HG02973 (cell line): Measurements from ENCODE around the gene DCDC1.

ENCODE experiments used
- ATAC-seq: cut with Tn5 transposase; IDR thresholded peaks from one replicate; pipeline ENCODE4 v1.9.1; 2021; ENCODE audit warnings: moderate library complexity; ENCODE audit not compliant: unreplicated experiment

The DCDC1 gene

DNA sequence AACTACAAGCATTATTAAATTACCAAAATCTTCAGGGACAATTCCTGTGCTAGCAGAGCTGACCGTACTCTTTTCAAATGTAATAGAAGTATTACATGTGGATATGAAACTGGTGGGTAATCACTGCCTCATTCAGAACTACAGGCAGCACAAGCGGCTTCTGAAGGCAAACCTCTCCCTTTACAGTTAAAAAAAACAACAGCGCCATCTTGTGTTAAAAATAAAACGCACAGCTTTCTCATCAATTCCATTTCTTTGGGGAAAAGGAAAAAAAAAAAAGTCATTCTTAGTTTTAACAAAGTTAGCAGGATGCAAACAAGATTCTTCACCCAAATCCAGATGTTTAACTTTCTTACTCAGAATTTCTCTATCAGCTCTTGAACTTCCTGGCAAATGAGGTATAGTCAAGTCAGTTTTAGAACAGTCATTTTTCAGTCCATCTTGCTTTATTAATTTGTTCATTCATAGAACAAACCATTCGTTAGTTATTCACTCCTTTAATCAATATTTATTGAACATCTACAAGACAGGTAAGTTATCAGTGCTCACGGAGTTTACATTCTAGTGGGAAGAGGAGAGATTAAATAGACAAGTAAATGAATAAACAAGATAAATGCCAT lies 451.6 kb downstream of the DCDC1 start:
- no peak for ATAC-seq

DNA sequence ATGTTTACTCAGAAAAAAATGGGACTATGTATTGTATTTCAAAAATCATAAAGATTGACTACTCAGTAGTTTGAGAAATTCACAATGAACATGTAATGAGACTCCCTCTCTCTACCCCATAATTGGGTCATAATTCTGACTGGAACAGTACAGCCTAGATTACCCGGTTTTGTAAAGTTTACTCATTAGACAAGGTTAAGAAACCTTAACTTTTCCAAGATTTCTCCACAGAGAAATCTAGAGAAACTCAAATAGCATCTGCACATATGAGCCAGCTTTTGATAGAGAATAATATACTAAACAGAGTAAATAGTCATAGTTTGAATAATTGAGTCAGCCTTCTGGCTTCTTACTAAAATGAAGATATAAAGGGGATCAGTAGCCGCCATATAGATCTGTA lies 452.3 kb downstream of the DCDC1 start:
- ATAC-seq: no peak

DNA sequence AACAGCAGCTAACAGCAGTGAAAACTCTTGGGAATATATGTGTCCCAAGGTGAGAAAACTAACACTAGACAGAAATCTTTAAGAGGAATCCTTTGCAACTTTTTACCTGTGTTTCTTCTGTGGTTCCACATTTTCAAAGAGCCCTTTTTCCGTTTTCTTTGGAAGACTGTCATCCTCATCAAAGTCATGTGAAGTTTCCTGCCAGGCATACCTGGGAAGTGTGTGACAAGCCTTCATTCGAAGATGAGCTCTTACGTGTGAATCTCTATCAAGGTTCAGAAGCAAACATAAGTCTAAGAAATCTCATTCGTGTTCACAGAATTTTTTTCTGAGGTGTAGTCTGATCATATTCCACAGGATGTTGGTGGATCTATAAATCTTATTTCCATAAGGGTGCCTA lies 452.8 kb downstream of the DCDC1 start:
- ATAC-seq: no peak

DNA sequence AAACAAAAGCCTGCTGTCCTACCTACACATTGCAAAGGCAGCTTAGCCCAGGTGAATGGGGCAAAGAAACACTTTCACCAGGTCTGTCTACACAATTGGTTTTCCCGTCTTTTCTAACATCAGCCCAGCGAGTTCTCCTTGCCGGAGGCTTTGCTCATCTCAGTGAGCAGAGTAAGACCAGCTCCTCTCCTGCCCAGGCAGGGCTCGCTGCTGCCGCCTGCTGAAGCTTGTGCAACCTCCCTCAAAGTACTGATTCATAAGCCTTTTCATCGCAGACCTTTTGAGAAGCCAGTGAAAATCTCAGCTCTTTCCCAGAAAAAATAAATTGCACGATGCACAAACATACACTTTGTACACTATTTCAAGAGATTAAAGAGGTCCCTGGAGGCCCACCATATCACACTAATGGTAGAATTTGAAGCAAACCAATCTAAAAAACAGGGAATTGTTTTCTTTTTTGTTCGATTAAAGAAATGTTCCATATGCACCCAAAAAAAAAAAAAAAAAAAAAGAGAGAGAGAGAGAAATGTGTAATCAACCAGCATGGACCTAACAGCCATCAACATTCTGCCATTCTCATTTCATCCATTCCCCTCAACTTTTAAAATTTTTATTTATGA lies 455.3 kb downstream of the DCDC1 start:
- ATAC-seq: no peak

DNA sequence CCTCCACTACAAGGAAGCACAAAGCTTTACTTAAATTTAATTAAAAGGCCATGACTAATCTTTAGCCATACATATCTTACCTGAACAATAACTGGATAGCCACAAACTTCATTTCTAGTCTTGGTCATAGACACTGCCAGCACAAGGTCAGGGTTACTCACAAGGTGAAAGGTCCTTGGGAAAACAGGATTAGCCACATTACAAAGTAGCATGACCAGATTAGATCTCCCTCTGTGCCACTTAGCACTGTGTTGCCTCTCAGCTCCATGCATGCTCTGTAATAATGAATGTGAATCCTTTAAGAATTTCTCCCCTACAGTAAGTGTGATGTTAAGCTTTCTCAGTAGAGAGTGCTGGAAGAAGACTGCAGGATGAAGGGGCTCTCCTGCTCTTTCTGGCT lies 458.3 kb downstream of the DCDC1 start:
- no peak for ATAC-seq

DNA sequence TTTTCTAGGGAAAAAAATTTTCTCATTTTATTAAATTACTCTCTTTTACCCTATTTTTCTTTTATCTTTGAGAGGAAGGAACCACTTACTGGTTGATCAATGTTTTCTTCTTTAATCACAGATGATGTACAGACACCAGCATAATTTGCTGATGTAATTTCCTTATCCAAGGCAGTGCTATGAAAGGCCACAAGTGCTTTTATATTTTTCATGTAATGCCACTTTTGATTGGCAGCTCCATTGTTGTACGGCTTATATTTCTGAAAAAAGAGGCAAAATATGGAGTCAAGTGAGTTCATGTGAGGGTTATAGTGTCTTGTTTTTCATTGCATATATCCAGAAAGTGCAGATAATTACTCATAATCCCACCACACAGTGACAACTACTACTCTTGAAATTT lies 460.7 kb downstream of the DCDC1 start:
- ATAC-seq: no peak

DNA sequence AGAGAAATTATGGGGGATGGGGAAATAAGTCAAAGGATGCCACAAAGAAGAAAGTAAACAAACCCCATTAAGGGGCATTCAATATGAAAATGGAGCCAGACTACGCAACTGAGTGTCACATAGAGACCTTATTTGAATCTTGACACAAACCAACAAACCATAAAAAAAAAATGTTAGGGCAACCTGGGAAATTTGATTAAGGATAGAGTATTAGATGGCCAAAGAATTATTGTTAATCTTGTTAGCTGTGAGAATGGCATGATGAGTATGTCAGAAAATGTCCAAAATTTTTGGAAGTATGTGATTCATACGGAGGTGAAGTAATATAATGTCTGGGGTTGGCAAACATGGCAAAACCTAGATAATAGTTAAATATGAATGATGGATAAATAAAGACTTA lies 461.3 kb downstream of the DCDC1 start:
- no peak for ATAC-seq

DNA sequence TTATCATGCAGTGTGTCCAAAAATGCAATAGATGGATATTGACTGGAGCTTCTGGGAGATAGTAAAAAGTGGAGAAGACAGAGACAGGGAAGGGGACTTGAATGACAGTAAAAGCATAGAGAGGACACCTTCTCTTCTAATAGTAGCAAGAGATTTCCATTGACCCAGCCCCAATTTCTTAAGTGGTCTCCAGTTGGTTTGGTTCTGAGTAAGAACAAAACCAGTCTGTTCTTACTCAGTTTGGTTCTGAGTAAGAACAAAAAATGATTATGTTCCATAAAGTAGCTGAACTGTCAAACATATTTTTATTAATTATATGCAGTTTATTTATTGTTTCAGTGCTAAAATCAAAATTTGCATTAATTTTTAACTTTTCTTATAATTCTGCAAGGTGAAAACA lies 466.6 kb downstream of the DCDC1 start:
- ATAC-seq: no peak

DNA sequence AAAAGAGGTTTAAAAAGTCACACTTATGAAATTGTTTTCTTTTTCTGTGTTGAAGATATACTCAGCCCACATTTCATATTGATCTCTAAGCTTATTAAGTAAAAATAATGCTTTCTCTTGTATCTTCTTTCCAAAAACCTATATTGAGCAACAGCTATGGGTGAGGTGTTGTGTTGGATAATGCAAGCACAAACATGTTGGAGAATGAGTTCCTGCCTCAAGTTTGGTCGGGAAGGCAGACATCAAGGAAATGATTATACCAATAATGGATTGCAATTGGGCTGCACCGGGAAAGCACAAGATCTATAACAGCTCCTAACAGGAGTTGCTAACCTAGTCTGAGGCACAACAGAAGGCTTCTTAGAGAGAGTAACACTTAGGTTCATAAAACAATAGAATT lies 474.5 kb downstream of the DCDC1 start:
- ATAC-seq: no peak

DNA sequence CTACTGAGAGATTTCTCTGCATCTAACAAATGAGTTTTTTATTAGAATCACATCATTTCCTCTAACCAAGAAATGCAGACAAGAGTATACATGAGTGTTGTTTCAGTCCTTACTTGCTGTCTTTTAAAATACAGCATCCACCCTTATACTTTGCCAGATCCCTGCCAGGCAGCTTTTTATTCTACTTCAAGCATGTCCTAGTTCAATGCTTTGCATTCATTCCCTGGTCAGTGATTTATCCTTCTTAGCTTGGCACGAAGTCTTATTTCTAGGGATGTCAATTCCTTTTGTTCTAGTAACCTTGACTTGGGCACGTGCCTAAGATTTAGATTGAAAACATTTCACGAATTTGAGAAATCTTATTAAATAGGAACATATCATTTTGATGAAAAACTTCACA lies 476.2 kb downstream of the DCDC1 start:
- no peak for ATAC-seq

DNA sequence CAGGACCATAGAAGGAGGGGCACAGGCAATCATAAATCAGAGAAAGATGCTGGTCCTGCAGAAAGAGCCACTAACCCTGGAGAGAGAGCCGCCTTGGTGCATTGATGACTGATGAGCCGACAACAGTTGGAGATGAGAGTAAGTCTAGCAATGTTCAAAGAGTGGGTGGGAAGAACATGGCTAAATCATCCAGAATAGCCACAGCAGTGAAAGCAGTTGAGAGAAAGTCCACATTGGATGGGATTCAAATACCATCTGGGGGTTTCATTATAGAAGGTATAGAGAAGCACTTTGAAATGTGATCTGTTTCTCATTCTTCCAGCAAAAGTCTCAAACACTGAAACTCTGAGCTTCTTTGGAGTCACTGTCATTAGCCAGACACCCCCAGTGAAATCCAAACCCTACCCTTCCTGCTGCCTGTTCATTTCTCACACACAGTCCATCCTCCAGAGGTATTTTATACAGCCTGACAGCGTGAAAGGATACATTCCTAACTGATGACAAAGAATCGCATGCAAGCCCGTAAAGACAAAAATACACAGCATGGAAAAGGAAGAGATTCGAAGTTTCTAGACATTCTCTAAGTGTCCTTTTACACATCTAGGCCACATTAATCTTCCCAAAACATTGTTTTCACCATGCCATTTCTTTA lies 480.3 kb downstream of the DCDC1 start:
- ATAC-seq: no peak

DNA sequence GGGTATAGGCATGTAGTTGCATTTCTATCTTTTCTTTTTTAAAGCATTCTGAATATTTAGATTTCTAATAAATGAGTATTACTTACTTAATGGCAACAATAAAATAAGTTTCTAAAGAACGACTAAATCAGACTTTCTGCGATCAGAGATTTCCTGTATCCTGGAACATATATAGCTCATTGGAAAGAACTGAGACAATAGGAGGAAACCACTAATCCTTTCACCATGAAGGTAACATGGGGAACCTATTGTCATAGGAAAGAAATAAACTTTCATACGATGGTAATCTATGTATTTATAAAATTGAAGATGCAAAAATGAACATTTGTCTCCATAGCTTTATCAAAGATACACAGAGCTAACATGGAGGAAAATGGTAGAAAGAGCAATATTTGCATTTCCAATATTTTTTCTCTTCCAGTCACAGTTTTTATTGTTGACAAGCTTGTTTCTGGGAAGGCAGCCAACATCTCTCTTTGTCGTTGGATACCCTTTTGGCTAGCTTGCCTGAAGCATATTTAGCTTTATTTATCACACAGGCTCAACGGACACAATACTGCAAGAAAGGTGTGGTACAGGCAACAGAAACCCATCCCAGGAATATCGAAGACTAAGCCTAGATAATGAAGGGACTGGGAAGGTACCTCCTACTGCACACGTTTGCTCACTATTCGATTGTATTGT lies 490.1 kb downstream of the DCDC1 start:
- ATAC-seq: no peak

DNA sequence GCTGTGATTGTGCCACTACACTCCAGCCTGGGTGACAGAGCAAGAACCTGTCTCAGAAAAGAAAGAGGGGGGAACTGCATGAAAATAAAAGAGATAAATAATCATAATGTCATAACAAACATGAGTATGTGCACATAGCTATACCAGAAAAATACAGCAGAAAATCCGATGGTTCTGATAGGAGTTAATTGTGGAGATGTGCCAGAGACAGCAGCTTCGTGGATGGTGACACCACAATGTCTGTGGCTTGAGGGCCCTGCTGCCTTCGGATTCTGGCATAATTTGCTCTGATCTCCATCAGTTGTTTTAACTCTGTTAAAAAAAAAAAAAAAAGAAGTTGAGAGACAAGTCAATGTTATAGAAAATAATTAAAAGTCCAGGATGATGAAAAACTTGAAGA lies 491.1 kb downstream of the DCDC1 start:
- ATAC-seq: no peak

DNA sequence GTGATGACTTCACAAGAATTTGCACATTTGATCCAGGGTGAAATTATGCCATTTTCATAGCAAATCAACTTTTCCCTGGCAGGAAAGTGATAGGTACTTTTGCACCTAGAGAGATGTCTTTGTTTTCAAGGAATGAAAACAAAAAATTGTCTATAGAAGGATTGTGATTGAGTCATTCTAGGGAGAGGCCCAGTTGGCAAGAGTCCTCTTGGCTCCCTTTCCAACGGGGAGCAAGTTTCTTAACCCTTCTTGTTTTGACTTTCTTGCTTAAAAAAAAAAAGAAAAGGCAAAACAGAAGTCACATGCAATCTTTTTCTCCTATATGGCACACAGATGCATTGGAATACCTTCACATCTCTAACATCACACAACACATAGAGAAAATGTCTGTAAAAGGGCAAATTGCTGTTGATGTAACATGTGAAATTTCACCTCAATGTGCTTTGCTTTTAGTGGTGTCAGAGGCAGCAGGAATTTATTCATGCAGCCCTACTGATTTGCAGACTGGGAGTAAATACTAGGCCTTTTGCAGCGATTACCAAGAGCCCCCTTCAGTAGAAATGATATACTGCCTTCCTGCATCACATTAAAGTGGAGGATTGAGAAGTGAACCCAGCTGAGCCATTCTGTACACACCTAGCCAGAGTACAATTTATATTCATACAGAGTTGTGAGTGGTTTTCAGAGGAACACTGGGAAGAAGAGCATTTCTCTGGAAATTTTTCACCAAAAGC lies 492.7 kb downstream of the DCDC1 start:
- no peak for ATAC-seq

DNA sequence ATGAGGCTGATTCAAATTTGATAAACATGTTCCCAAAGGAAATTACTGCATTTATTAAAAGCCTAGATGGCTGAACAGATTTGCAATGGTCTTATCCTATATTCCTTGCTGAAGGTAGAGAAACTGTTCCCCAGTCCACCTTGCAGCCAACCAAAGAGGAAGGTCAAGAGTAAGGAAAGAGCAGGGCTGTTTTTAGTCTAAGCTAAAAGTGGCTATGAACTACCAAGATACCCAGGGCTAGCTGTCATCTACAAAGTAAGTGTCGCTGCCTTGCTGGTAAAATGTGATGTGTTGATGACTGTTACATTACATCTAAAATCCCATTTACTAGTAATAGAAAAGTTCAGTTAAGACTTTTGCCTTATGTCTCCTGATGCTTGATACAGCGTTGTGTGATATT lies 493.3 kb downstream of the DCDC1 start:
- ATAC-seq: no peak

DNA sequence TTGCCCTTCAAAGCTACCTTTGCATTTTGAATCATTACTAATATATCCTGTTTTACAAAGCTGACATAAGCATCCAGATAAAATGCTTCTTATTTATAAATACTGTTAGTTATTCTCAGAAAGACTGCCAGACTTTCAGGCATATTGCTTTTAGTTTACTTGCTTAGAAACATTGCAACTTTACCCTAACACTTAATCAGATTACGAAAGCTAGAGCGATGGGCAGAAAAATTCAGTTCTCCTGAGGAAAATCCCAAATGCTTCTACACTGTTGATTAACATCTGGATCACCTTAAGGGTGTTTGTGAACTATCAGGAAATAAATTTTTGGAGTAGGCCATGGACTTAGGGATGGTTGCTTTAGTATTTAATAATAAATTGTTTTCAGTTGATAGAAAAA lies 493.7 kb downstream of the DCDC1 start:
- ATAC-seq: no peak

DNA sequence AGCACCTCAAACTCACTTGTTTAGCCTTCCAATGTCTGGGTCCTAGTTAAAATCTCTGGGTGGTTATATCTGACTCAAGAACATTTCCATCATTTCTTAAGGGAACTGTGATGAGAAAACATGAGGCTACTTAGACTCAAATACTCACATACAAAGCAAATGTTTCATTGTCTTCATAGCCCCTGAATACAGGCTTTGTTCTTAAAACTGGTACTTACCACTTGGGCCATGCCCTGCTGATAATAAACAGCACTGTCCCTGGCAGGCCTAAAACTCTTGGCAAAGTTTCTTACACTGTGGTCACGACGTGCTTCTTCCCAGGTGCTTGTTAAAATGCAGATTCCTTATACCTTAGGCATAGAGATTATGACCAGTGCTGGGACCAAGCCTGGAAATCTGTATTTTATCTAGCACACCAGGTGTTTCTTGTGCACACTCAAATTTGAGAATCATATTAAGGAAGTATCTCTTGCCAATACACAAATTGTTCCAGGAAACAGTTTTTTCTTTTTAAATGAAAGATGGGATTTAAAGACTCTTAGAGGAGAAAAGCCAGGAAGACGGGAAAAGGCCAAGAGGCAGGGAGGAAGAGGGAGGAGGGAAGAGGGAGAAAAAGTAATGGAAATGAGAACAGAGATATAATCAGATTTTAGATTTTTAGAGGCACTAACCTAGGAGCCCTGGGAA lies 495.5 kb downstream of the DCDC1 start:
- ATAC-seq: no peak

DNA sequence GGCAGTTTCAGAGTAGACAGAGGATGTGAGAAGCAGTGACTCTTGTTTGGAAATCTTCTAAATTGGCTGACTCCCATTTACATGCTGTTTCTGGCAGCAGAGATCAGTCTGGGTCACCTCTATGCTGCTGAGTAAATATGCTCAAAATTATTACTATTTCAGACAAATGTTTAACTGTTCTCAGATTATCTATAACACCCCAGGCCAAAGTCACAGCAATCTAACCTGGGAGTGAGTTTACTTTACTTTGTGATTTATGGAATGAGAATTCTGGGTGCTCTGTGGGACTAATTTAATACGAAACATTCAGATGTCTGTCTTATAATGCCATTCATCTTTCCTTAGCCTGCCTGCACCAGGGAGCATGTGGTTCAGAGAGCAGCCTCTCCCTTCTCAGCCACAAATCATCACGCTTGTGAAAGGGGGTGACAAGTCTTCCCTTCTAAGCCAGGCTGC lies 500.9 kb downstream of the DCDC1 start:
- no peak for ATAC-seq

DNA sequence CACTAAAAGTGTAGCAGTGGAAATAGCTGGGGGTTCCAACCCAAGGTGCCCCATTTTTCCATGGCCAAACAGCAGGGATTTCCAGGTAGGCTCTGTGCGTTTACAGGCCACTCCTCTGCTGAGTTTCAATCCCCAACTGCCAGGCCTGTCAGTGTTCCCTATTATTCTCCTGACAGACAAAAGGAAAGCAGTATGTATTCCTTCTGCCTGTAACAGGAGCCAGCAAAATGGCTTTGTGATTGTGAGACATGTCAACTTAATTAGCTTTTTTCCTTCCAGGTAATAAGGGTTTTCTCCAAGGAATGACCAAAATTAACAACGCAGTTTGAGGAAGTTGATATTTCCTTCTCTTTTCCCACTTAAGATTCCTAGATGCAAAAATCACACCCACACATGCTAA lies 506.3 kb downstream of the DCDC1 start:
- ATAC-seq: no peak

DNA sequence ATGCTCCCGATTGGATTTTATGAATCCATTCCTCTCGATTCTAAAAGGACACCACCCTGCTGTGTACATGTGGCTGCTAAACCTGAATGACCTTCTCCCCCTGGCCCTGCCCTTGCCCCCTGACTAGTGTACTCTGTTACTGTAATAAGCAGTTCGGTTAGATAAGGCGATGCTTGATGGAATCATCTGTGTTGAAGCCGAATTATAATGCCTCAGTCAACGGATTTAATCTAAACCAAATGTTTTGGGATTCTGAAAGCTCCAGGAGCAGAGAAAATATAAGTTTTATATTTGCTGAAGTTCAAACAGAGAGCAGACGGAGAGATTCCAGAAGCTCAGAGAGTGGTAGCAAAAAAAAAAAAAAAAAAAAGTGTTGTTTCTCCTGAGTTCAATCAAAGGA lies 508.0 kb downstream of the DCDC1 start:
- no peak for ATAC-seq

DNA sequence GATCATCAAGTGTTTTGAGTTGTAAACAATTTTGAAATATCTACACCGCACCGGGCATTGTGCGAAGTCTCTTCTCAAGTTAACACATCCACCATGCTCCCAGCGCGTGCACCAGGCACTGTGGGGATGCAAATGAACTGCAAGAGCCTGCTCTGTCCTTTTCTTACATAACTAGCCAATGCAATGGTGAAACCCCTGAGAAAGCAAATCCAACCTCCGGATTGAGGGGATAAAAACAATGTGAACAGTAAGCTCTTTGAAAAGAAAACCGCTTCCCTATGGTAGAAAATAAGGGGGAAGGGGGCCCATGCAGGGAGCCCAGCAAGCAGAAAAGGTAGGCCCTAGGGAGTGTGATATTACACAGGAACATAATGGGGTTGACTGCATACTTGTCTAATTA lies 508.5 kb downstream of the DCDC1 start:
- no peak for ATAC-seq
